Measurements from ENCODE around the gene NYNRIN.

The NYNRIN gene

GRCh38 chr14:24426150-24426911 lies 27.5 kb downstream of the NYNRIN start:
- no peak for TF ChIP-seq CTCF (IDR thresholded peaks at IDR 0.05; ENCODE audit: insufficient read depth, low read length, missing control alignments)
- DNase-seq (ENCODE audit: low read depth, low spot score): no peak
- ChIA-PET POLR2A (no interaction called here), CTCF (interaction anchor here (1.0 to 33.5 kb wide), 8 partner anchors 2 to 121 kb away, joined by 3 to 1633 read pairs (median 195); partner anchors contain the start of genes ADCY4, CBLN3, CIDEB and DHRS1)
- H3K4me3 ChIP-seq (ENCODE audit: low read depth, low read length): no peak overlapping the region

- H3K4me3 ChIP-seq (ENCODE audit: low read depth, low read length): no peak overlapping the region
- TF ChIP-seq CTCF (IDR thresholded peaks at IDR 0.05; ENCODE audit: insufficient read depth, low read length, missing control alignments): no peak
- ChIA-PET CTCF (interaction anchor here (1.0 to 33.5 kb wide), 6 partner anchors 9 to 121 kb away, joined by 4 to 1633 read pairs (median 195); partner anchors contain the start of genes ADCY4, CIDEB, DHRS1 and LTB4R), POLR2A (no interaction called here)
- no peak for DNase-seq (ENCODE audit: low read depth, low spot score)
These were observed 28.2 kb downstream of the NYNRIN start for GRCh38 chr14:24426912-24427536.

GRCh38 chr14:24427537-24428508 lies 29.0 kb downstream of the NYNRIN start:
- TF ChIP-seq CTCF (IDR thresholded peaks at IDR 0.05; ENCODE audit: insufficient read depth, low read length, missing control alignments): no peak
- ChIA-PET CTCF (interaction anchor here (0.7 to 33.5 kb wide), 7 partner anchors 9 to 122 kb away, joined by 3 to 1633 read pairs (median 10); partner anchors contain the start of genes ADCY4, CIDEB, DHRS1 and LTB4R), POLR2A (no interaction called here)
- no peak for DNase-seq (ENCODE audit: low read depth, low spot score)
- H3K4me3 ChIP-seq (ENCODE audit: low read depth, low read length): no peak overlapping the region

GRCh38 chr14:24428628-24429394 lies 30.0 kb downstream of the NYNRIN start:
- POLR2A ChIA-PET: no interaction called here
- TF ChIP-seq CTCF (IDR thresholded peaks at IDR 0.05; ENCODE audit: insufficient read depth, low read length, missing control alignments): no peak
- DNase-seq (ENCODE audit: low read depth, low spot score): no peak
- peak overlapping the region; percentile 88; the same call in 1 of the 2 replicates for H3K4me3 ChIP-seq (ENCODE audit: low read depth, low read length)
- CTCF ChIA-PET: interaction anchor here (0.9 to 33.5 kb wide), 5 partner anchors 8 to 123 kb away, joined by 3 to 1633 read pairs (median 380); partner anchors contain the start of genes ADCY4, CIDEB, DHRS1 and LTB4R

GRCh38 chr14:24429395-24430142 lies 30.8 kb downstream of the NYNRIN start, which contains the start of the genes CBLN3 and KHNYN:
TSS of gene CBLN3 (minus strand) at chr14:24429668. CDS start at chr14:24429054, 614 bp downstream.
TSS of gene KHNYN (plus strand) at chr14:24429954. CDS start at chr14:24430731, 777 bp downstream.
- no peak for TF ChIP-seq CTCF (IDR thresholded peaks at IDR 0.05; ENCODE audit: insufficient read depth, low read length, missing control alignments)
- CTCF ChIA-PET: interaction anchor here (0.9 to 33.5 kb wide), 10 partner anchors 12 to 195 kb away, joined by 3 to 1633 read pairs (median 73); partner anchors contain the start of genes ADCY4, CIDEB, DHRS1 and LTB4R
- POLR2A ChIA-PET: interaction anchor here (0.7 to 3.1 kb wide), 12 partner anchors 9 to 121 kb away, joined by 3 to 32 read pairs (median 5); partner anchors contain the start of gene SDR39U1
- H3K4me3 ChIP-seq (ENCODE audit: low read depth, low read length): peak within 1 kb of the TSS; percentile 88
- peak; percentile 64 for DNase-seq (ENCODE audit: low read depth, low spot score)

Data from AG04449 (cell line).